Chondrocyte (in vitro differentiated cells): ENCODE measurements around the gene POGLUT2. TPM values are rescaled to one million over a fixed set of nuclear protein-coding genes. Genes with fewer than 3 reads are reported as not detected.

ENCODE experiments used
- DNase-seq: peaks from one replicate; pipeline ENCODE4 v3.0.0; 2021; ENCODE audit warnings: mixed read lengths, low spot score
- H3K27ac Mint-ChIP-seq: one replicate; pipeline ENCODE4 v1.8.0; 2021; ENCODE audit warnings: mild to moderate bottlenecking, moderate library complexity, mixed read lengths; ENCODE audit not compliant: unreplicated experiment
- H3K27me3 Mint-ChIP-seq: 2 replicates; pipeline ENCODE4 v1.8.0; 2021; ENCODE audit warnings: low read depth, mixed read lengths
- H3K36me3 Mint-ChIP-seq: 2 replicates; pipeline ENCODE4 v1.8.0; 2021; ENCODE audit warnings: low read depth, mixed read lengths
- H3K4me1 Mint-ChIP-seq: 2 replicates; pipeline ENCODE4 v1.8.0; 2021; ENCODE audit warnings: low read depth, mild to moderate bottlenecking, mixed read lengths
- H3K4me3 Mint-ChIP-seq: one replicate; pipeline ENCODE4 v1.8.0; 2021; ENCODE audit warnings: mild to moderate bottlenecking, moderate library complexity, mixed read lengths; ENCODE audit not compliant: unreplicated experiment
- H3K9me3 Mint-ChIP-seq: 2 replicates; pipeline ENCODE4 v1.8.0; 2021; ENCODE audit warnings: low read depth, mixed read lengths
- total RNA-seq: library from RNA; stranded (reverse); gene quantifications from 3 replicates; pipeline ENCODE4 v1.2.1, GENCODE V29; 2021
- TF ChIP-seq, protein P1 (sequence below): fragments of 200-600 bp; sonication (generic); IDR thresholded peaks from 2 replicates; pipeline ENCODE4 v1.5.0; 2021; ENCODE audit warnings: antibody characterized with exemption, mild to moderate bottlenecking, moderate library complexity

POGLUT2 gene
- total RNA-seq, 1 donor from 2014 or later, result 37.3 TPM

DNA sequence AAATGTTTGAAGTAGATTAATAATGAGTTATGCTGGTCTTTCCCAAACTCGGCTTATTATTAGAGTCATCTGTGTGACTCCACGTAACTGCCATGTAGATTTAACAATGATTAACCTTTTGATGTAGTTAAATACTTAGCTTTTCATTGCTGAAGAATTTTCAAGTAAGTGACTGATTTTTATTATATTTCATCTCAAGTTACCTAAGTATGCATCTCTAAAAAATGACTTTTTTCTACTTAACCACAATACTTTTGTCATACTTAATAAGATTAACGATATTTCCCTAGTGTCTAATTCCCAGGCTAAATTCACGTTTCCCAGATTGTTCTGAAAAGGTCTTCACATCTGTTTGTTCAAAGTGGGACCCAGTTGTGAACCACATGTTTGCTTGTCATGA is 17.9 kb upstream of the POGLUT2 start:
- DNase-seq, result no peak

DNA sequence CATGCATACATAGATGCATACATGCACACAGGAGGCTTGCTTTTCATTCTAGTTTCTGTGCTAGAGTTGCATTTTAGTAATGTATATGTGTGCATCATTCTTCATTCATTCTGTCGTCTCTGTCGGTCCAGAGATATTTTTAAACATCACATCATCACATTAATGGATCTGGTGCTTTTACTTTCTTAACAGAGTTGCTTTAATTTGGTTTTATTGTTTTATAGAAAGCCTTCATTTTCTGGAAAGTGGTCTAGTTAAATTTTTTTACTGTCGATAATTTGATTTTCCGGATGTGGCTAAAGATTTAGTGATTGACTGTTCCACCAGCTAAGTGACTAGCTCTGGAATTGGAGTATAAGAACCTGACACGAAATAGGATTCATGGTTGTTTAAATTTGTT is 17.0 kb upstream of the POGLUT2 start:
- no peak for DNase-seq
- H3K4me3 Mint-ChIP-seq, result no peak overlapping the region
- peaks cover 9% of the 10 kb centered on the region for H3K9me3 Mint-ChIP-seq
- H3K36me3 Mint-ChIP-seq, result peaks cover 19% of the 10 kb centered on the region
- TF ChIP-seq, protein P1, sequence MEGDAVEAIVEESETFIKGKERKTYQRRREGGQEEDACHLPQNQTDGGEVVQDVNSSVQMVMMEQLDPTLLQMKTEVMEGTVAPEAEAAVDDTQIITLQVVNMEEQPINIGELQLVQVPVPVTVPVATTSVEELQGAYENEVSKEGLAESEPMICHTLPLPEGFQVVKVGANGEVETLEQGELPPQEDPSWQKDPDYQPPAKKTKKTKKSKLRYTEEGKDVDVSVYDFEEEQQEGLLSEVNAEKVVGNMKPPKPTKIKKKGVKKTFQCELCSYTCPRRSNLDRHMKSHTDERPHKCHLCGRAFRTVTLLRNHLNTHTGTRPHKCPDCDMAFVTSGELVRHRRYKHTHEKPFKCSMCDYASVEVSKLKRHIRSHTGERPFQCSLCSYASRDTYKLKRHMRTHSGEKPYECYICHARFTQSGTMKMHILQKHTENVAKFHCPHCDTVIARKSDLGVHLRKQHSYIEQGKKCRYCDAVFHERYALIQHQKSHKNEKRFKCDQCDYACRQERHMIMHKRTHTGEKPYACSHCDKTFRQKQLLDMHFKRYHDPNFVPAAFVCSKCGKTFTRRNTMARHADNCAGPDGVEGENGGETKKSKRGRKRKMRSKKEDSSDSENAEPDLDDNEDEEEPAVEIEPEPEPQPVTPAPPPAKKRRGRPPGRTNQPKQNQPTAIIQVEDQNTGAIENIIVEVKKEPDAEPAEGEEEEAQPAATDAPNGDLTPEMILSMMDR, result no peak
- H3K27me3 Mint-ChIP-seq, result no peaks in the 10 kb centered on the region
- H3K27ac Mint-ChIP-seq, result peak overlapping the region; percentile 17
- H3K4me1 Mint-ChIP-seq, result peaks cover 35% of the 10 kb centered on the region

More for the DNA sequence above, 17.9 kb upstream of the POGLUT2 start:
- Mint-ChIP-seq H3K27ac (peak overlapping the region; percentile 29), H3K4me1 (peaks cover 35% of the 10 kb centered on the region), H3K27me3 (no peaks in the 10 kb centered on the region), H3K9me3 (peaks cover 5% of the 10 kb centered on the region), H3K4me3 (no peak overlapping the region), H3K36me3 (peaks cover 21% of the 10 kb centered on the region)
- TF ChIP-seq, protein P1, result no peak

DNA sequence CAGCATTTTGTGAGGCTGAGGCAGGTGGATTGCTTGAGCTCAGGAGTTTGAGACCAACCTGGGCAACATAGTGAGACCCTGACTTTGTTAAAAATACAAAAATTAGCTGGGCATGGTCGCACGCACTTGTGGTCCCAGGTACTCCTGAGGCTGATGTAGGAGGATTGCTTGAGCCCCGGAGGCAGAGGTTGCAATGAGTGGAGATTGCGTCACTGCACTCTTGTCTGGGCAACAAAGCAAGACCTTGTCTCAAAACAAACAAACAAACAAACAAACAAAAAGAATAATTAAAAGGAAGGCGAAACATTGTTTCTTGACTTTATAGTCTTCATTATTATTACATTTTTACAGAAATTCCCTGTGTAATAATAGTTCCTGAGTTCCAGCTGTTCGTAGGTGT is 16.0 kb upstream of the POGLUT2 start:
- H3K9me3 Mint-ChIP-seq, result peaks cover 9% of the 10 kb centered on the region

DNA sequence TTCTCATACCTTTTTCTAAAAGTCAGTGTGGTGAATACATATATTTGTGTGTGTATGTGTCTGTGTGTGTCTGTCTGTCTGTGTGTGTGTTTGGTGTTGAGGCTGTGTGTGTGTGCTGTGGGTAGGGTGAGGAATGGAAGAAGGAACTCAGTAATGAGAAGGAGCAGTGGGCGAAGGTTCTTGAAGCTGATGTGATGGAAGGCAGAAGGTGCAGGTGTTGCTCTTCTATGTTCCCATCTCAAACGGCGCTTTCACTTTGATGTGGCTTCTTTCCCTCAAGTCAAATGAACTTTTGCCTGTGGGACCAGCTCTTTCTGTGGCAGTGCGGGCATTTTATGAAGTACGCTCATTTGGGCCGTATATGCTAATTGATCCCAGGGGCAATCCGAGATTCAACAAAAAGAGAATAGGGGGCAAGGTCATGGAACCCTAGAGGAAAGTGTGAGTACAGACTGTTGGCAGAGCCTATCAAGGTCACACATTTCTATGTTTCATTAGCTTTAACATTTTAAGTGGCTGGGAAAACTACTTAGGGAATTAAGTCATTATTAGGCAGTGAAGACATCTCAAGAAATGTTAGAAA is 15.3 kb upstream of the POGLUT2 start:
- Mint-ChIP-seq H3K4me1 (peaks cover 35% of the 10 kb centered on the region), H3K36me3 (peaks cover 17% of the 10 kb centered on the region), H3K27ac (peak overlapping the region; percentile 42), H3K27me3 (no peaks in the 10 kb centered on the region), H3K9me3 (peaks cover 9% of the 10 kb centered on the region), H3K4me3 (no peak overlapping the region)
- no peak for DNase-seq
- TF ChIP-seq, protein P1, result no peak

More for the DNA sequence above, 16.0 kb upstream of the POGLUT2 start:
- Mint-ChIP-seq H3K27ac (no peak overlapping the region), H3K4me1 (peaks cover 35% of the 10 kb centered on the region), H3K27me3 (no peaks in the 10 kb centered on the region), H3K36me3 (peaks cover 21% of the 10 kb centered on the region), H3K4me3 (no peak overlapping the region)
- TF ChIP-seq, protein P1, result no peak
- no peak for DNase-seq

DNA sequence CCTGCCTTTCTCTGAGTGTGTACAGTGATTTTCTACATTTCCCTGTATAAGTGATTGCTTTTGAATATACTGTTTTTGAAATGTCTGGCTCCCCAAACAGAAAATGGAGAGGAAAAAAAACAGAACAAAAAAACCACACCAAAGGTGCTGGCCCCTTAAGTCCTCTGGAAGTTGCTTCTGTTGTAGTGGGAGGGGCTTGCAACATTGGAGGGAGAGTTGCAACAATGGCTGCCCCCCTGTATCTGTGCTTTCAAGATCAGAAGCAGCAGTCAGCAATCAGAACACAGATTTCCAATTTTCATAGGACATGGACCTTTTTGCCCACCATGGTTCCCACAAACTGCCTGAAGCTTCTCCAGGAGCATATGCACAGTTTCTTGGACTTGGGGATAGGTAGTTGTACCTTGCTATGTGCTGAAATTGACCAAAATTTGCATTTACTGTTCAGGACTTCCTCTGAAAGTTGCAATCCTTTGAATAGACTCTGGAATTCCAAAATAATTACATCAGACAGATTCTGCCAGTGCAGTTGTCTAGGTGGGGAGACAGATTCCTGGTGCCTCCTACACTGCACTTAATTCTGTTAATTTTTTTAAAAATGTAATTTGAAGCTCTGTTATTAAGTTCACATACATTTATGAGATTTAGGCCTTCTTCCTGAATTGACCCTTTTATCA is 14.0 kb upstream of the POGLUT2 start:
- no peak for DNase-seq
- Mint-ChIP-seq H3K27ac (peak overlapping the region; percentile 74), H3K36me3 (peaks cover 12% of the 10 kb centered on the region)

More for the DNA sequence above, 14.0 kb upstream of the POGLUT2 start:
- H3K4me1 Mint-ChIP-seq, result peaks cover 34% of the 10 kb centered on the region
- peaks cover 9% of the 10 kb centered on the region for H3K9me3 Mint-ChIP-seq
- TF ChIP-seq, protein P1, result no peak
- no peaks in the 10 kb centered on the region for H3K27me3 Mint-ChIP-seq
- peak overlapping the region; percentile 6 for H3K4me3 Mint-ChIP-seq
